Fibroblast of lung (primary cell): ENCODE results near the gene ANKRD31. TPM values are rescaled to one million over a fixed set of nuclear protein-coding genes. Genes with fewer than 3 reads are reported as not detected.
"Not testable (repeated sequence)": the region's sequence is repeated elsewhere in the genome, so short reads cannot be mapped to it uniquely, and the experiment has no call there.

ENCODE experiments used
- DNase-seq, 2 donors: peaks; one replicate each; pipeline versions ENCODE4 v3.0.0 to v3.0.0-alpha.2; 2010; ENCODE audit warnings: low read depth in 2 of 2
- H2AFZ ChIP-seq: 2 replicates; pipeline ENCODE4 v1.5.1; 2012; ENCODE audit warnings: low read length, control low read depth, inconsistent platforms
- H3K27ac ChIP-seq: 2 replicates; pipeline ENCODE4 v1.5.1; 2011; ENCODE audit warnings: low read length, control low read depth; ENCODE audit not compliant: insufficient read depth
- H3K27me3 ChIP-seq: 2 replicates; pipeline ENCODE4 v1.5.1; 2011; ENCODE audit warnings: mild to moderate bottlenecking, low read length; ENCODE audit not compliant: control insufficient read depth, insufficient read depth
- H3K36me3 ChIP-seq: 2 replicates; pipeline ENCODE4 v1.5.1; 2011; ENCODE audit warnings: low read length; ENCODE audit not compliant: control insufficient read depth, insufficient read depth
- H3K4me1 ChIP-seq: 2 replicates; pipeline ENCODE4 v1.5.1; 2011; ENCODE audit warnings: low read length; ENCODE audit not compliant: control insufficient read depth, insufficient read depth; ENCODE audit errors: extremely low read depth
- H3K4me2 ChIP-seq: 2 replicates; pipeline ENCODE4 v1.5.1; 2011; ENCODE audit warnings: low read length, control low read depth; ENCODE audit not compliant: insufficient read depth; ENCODE audit errors: extremely low read depth
- H3K4me3 ChIP-seq, 4 experiments: fragments of 200-600 bp in 1 of 4; sonication (generic) in 1 of 4; replicated peaks in 1 of 4; 2 replicates each; pipeline ENCODE4 v1.5.1; 2011 to 2016; ENCODE audit warnings: low read length in 4 of 4, low read depth in 3 of 4, mild to moderate bottlenecking in 3 of 4, control low read depth in 2 of 4, inconsistent platforms in 1 of 4, mixed read lengths in 1 of 4; ENCODE audit not compliant: insufficient read depth in 1 of 4; ENCODE audit errors: control extremely low read depth in 1 of 4
- H3K79me2 ChIP-seq: 2 replicates; pipeline ENCODE4 v1.5.1; 2012; ENCODE audit warnings: mild to moderate bottlenecking, low read length, inconsistent platforms; ENCODE audit not compliant: control insufficient read depth, insufficient read depth
- H3K9ac ChIP-seq: 2 replicates; pipeline ENCODE4 v1.5.1; 2011; ENCODE audit warnings: mild to moderate bottlenecking, low read length, control low read depth; ENCODE audit not compliant: insufficient read depth
- H3K9me3 ChIP-seq: 2 replicates; pipeline ENCODE4 v1.5.1; 2012; ENCODE audit warnings: low read depth, low read length; ENCODE audit not compliant: control insufficient read depth, insufficient read depth
- H4K20me1 ChIP-seq: 2 replicates; pipeline ENCODE4 v1.5.1; 2011; ENCODE audit warnings: low read length; ENCODE audit not compliant: control insufficient read depth, insufficient read depth; ENCODE audit errors: extremely low read depth
- CTCF ChIP-seq, 2 donors: IDR thresholded peaks in 1 of 2; conservative IDR thresholded peaks in 1 of 2; 1 replicate in 1 of 2; 2 replicates in 1 of 2; pipeline ENCODE4 v1.5.1; 2011 to 2012; ENCODE audit warnings: low read length in 2 of 2, control low read depth in 1 of 2, inconsistent platforms in 1 of 2, low read depth in 1 of 2, mild to moderate bottlenecking in 1 of 2
- EZH2 ChIP-seq: IDR thresholded peaks from 2 replicates; pipeline ENCODE4 v1.5.1; 2012; ENCODE audit warnings: low read length, control low read depth, mild to moderate bottlenecking; ENCODE audit errors: missing control alignments
- polyA plus RNA-seq, 2 donors: library from polyadenylated mRNA; depleted of rRNA in 1 of 2; stranded (reverse) in 1 of 2; unstranded in 1 of 2; fragments of >200 nt; gene quantifications; 2 replicates each; pipeline ENCODE4 v1.2.1, GENCODE V29; 2011 to 2012; ENCODE audit warnings: missing spikeins in 1 of 2
- total RNA-seq: library from RNA; depleted of rRNA; stranded (reverse); fragments of >200 nt; gene quantifications from 2 replicates; pipeline ENCODE4 v1.2.1, GENCODE V29; 2014

The ANKRD31 gene
- total and polyA plus RNA-seq, 2 donors (not counting 1 experiment from before 2014, with no cell fraction given), result 0.05 to 0.33 TPM

- Histone ChIP-seq H2AFZ (no peak overlapping the region), H3K9ac (no peak overlapping the region), H3K27ac (no peak overlapping the region), H3K4me2 (no peak overlapping the region), H3K4me1 (no peaks in the 10 kb centered on the region), H4K20me1 (no peaks in the 10 kb centered on the region), H3K9me3 (no peaks in the 10 kb centered on the region), H3K79me2 (no peaks in the 10 kb centered on the region), H3K27me3 (no peaks in the 10 kb centered on the region), H3K4me3 (no peak overlapping the region), H3K36me3 (no peaks in the 10 kb centered on the region)
- no peak for DNase-seq
- TF ChIP-seq CTCF (conservative IDR thresholded peaks at IDR 0.05 in 1 of 2, IDR thresholded peaks at IDR 0.05 in 1 of 2; ENCODE audit: low read depth in 1 of 2, low read length in 2 of 2) (no peak), EZH2 (no peak)
These were observed 105.8 kb downstream of the ANKRD31 start for GRCh38 chr5:75130818-75131349.

- TF ChIP-seq EZH2 (no peak), CTCF (conservative IDR thresholded peaks at IDR 0.05 in 1 of 2, IDR thresholded peaks at IDR 0.05 in 1 of 2; ENCODE audit: low read depth in 1 of 2, low read length in 2 of 2) (no peak)
- Histone ChIP-seq H3K27me3 (no peaks in the 10 kb centered on the region), H4K20me1 (no peaks in the 10 kb centered on the region), H3K4me2 (no peak overlapping the region), H3K9ac (no peak overlapping the region), H2AFZ (no peak overlapping the region), H3K36me3 (no peaks in the 10 kb centered on the region), H3K27ac (no peak overlapping the region), H3K9me3 (no peaks in the 10 kb centered on the region), H3K4me3 (no peak overlapping the region), H3K4me1 (no peaks in the 10 kb centered on the region), H3K79me2 (no peaks in the 10 kb centered on the region)
- no peak for DNase-seq
These were observed 119.8 kb downstream of the ANKRD31 start for GRCh38 chr5:75116856-75117255.

- H3K9ac ChIP-seq, H3K4me3 ChIP-seq, H4K20me1 ChIP-seq, H3K4me1 ChIP-seq, DNase-seq, H3K79me2 ChIP-seq, H2AFZ ChIP-seq, H3K4me2 ChIP-seq, H3K27me3 ChIP-seq, H3K27ac ChIP-seq, H3K9me3 ChIP-seq, H3K36me3 ChIP-seq: not testable (repeated sequence)
These were observed 122.4 kb downstream of the ANKRD31 start for GRCh38 chr5:75114311-75114710.
